GM18505 (cell line): ENCODE data around the gene SLC4A3.

Source experiments
- ATAC-seq: cut with Tn5 transposase; IDR thresholded peaks from one replicate; pipeline ENCODE4 v1.9.1; 2021; ENCODE audit not compliant: unreplicated experiment
- POLR2A ChIP-seq: IDR thresholded peaks from 4 replicates; pipeline ENCODE4 v1.6.1; 2011; ENCODE audit warnings: borderline replicate concordance; ENCODE audit not compliant: insufficient read depth, insufficient read length; ENCODE audit errors: extremely low read depth

Gene SLC4A3

GRCh38 chr2:219661955-219662395 is 34.5 kb downstream of the SLC4A3 start:
- no peak for TF ChIP-seq POLR2A
- ATAC-seq: no peak

DNA sequence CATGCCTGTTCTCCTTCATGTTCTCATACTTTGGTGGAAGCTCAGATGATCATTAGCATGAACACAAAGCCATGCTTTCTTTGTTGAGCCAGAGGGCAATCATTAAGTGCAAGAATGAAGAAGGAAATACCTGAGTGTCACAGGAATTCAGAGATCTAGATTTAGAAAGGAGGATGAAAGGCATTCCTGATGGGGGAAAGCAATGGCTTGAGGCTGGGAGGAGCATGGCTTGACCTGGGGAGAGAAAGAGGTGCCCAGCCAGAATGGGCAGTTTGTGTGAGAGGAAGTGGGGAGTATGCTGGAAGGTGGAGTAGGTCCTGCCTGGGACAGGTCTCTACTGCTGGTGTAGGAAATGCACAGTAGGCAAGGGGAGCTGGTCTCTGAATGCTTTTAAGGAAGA is 35.1 kb downstream of the SLC4A3 start:
- TF ChIP-seq POLR2A: no peak
- no peak for ATAC-seq

DNA sequence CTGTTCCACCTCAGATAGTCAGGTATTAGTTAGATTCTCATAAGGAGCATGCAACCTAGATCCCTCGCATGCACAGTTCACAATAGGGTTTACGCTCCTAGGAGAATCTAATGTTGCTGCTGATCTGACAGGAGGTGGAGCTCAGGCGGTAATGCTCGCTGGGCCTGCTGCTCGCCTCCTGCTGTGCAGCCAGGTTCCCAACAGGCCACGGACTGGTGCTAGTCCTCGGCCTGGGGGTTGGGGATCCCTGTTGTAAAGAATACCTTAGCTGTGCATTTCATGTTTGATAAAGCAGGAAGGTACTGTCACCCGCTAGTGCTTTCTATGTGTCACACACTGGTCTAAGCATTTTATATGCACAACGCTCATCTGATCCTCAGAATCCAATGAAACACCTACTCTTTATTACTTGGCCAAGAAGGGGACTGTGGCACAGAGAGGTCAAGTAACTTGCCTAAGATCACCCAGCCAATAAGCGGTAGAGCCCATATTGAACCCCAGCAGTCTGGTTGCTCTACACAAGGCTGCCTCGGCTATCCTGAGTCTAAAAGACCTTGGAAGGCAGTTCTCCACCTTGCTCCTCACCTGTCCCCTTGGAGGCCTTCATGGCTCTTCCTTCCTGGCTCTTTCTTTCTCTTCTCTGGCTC is 35.8 kb downstream of the SLC4A3 start:
- no peak for TF ChIP-seq POLR2A

DNA sequence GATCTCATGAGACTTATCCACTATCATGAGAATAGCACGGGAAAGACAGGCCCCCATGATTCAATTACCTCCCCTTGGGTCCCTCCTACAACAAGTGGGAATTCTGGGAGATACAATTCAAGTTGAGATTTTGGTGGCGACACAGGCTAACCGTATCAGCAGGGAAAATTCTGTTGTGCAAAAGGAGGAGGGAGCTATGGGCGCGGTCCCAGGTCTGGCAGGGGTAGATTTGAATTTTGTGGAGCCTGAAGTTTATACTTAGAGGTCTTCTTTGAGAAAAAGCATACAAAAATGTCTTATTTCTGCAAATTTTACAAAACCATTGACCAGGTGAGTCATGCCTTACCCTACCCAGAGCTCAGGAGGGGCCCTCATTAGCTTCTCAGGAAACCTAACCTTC is 36.6 kb downstream of the SLC4A3 start:
- no peak for TF ChIP-seq POLR2A
- no peak for ATAC-seq

More for the DNA sequence above, 35.8 kb downstream of the SLC4A3 start:
- no peak for ATAC-seq

DNA sequence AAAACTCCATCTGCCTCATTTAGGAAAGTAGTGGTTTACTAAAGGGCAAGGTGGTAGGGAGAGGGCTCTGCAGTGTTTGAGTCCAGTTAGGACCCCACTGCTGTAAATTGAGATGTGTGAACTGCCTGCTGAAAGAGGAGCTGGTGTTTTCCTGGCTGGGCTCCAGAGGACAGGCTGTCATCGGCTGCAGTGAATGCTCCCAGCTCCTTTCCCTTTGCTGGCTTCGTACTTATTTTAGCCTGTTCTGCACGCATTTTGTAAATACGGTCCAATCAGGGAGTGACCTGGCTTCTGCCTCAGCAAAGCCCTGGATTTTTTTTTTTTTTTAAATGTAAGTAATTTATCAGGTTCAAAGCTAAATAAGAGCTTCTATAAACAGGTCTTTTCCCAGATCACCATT is 37.5 kb downstream of the SLC4A3 start:
- ATAC-seq: no peak
- TF ChIP-seq POLR2A: no peak

GRCh38 chr2:219665926-219666325 is 38.5 kb downstream of the SLC4A3 start:
- no peak for TF ChIP-seq POLR2A
- ATAC-seq: no peak

DNA sequence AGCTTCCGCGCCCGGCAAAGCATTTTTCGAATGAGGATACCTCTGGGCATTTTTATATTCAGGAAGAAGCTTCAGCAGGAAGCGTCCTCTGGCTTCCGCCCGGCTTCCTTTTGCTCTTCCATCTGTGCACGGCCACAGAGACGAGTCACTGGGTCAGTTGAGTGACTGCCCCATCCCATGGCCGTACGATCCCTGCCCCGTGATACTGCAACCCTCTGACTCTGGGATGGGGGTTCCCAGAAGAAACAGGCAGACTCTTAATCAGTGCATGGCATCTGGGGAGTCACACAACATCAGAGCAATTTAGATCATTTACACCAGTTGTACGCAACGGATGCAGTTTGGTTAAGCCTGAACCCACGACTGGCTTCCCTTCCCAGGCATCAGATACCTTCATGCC is 40.9 kb downstream of the SLC4A3 start:
- no peak for TF ChIP-seq POLR2A
- ATAC-seq: no peak

- ATAC-seq: no peak
- no peak for TF ChIP-seq POLR2A
These were observed 43.0 kb downstream of the SLC4A3 start for GRCh38 chr2:219670386-219670785.

GRCh38 chr2:219671279-219671678 is 43.8 kb downstream of the SLC4A3 start:
- TF ChIP-seq POLR2A: no peak
- ATAC-seq: no peak

GRCh38 chr2:219672406-219672805 is 45.0 kb downstream of the SLC4A3 start:
- TF ChIP-seq POLR2A: no peak
- ATAC-seq: no peak

- TF ChIP-seq POLR2A: no peak
- ATAC-seq: no peak
These were observed 47.8 kb downstream of the SLC4A3 start for GRCh38 chr2:219675221-219675620.

GRCh38 chr2:219676586-219676985 is 49.2 kb downstream of the SLC4A3 start:
- no peak for TF ChIP-seq POLR2A
- ATAC-seq: no peak

GRCh38 chr2:219679041-219679440 is 51.6 kb downstream of the SLC4A3 start:
- no peak for ATAC-seq
- no peak for TF ChIP-seq POLR2A

- no peak for TF ChIP-seq POLR2A
- no peak for ATAC-seq
These were observed 52.1 kb downstream of the SLC4A3 start for GRCh38 chr2:219679571-219679970.
